H9 (cell line): ENCODE data around the gene MGLL. TPM values are rescaled to one million over a fixed set of nuclear protein-coding genes. Genes with fewer than 3 reads are reported as not detected.
A peak's percentile ranks its signal among the peaks of the same experiment; 100 is the strongest.

ENCODE experiments used
- DNase-seq: peaks from one replicate; pipeline ENCODE4 v3.0.0-alpha.2; 2017
- H2AFZ ChIP-seq: one replicate; pipeline ENCODE4 v1.6.1; 2013; ENCODE audit warnings: mild to moderate bottlenecking, low read length, control low read depth, moderate library complexity
- H2AK5ac ChIP-seq: 2 replicates; pipeline ENCODE4 v1.6.1; 2013; ENCODE audit warnings: low read length, control low read depth, mixed read lengths; ENCODE audit not compliant: insufficient read length
- H2BK120ac ChIP-seq: one replicate; pipeline ENCODE4 v1.6.1; 2013; ENCODE audit warnings: low read depth, mild to moderate bottlenecking, low read length, control low read depth, inconsistent platforms; ENCODE audit not compliant: poor library complexity, severe bottlenecking
- H2BK12ac ChIP-seq: 2 replicates; pipeline ENCODE4 v1.6.1; 2013; ENCODE audit warnings: low read length, control low read depth, mixed read lengths, low read depth; ENCODE audit not compliant: insufficient read length
- H2BK15ac ChIP-seq: 2 replicates; pipeline ENCODE4 v1.6.1; 2013; ENCODE audit warnings: low read depth, low read length, control low read depth
- H2BK20ac ChIP-seq: one replicate; pipeline ENCODE4 v1.6.1; 2013; ENCODE audit warnings: low read depth, mild to moderate bottlenecking, low read length, control low read depth, inconsistent platforms; ENCODE audit not compliant: poor library complexity, severe bottlenecking
- H2BK5ac ChIP-seq: 2 replicates; pipeline ENCODE4 v1.6.1; 2013; ENCODE audit warnings: low read length, control low read depth, mixed read lengths; ENCODE audit not compliant: insufficient read length
- H3K14ac ChIP-seq: 2 replicates; pipeline ENCODE4 v1.6.1; 2013; ENCODE audit warnings: low read length, control low read depth; ENCODE audit not compliant: insufficient read depth
- H3K18ac ChIP-seq: 2 replicates; pipeline ENCODE4 v1.6.1; 2013; ENCODE audit warnings: low read depth, mild to moderate bottlenecking, mixed read lengths, low read length, control low read depth; ENCODE audit not compliant: insufficient read length
- H3K23ac ChIP-seq: 2 replicates; pipeline ENCODE4 v1.6.1; 2013; ENCODE audit warnings: low read length, control low read depth, mixed read lengths, low read depth; ENCODE audit not compliant: insufficient read length
- H3K23me2 ChIP-seq: 2 replicates; pipeline ENCODE4 v1.6.1; 2013; ENCODE audit warnings: low read depth, mild to moderate bottlenecking, mixed read lengths, low read length, control low read depth; ENCODE audit not compliant: insufficient read length, poor library complexity, severe bottlenecking
- H3K27ac ChIP-seq: 2 replicates; pipeline ENCODE4 v1.5.1; 2013; ENCODE audit warnings: low read length, control low read depth, mixed read lengths, low read depth; ENCODE audit not compliant: insufficient read length
- H3K27me3 ChIP-seq: 2 replicates; pipeline ENCODE4 v1.6.1; 2013; ENCODE audit warnings: low read length, control low read depth, inconsistent platforms; ENCODE audit not compliant: insufficient read depth
- H3K4ac ChIP-seq: 2 replicates; pipeline ENCODE4 v1.6.1; 2013; ENCODE audit warnings: low read depth, mild to moderate bottlenecking, control low read depth, inconsistent platforms, low read length, moderate library complexity
- H3K4me1 ChIP-seq: 2 replicates; pipeline ENCODE4 v1.6.1; 2013; ENCODE audit warnings: low read length, control low read depth, inconsistent platforms; ENCODE audit not compliant: insufficient read depth
- H3K4me2 ChIP-seq: 2 replicates; pipeline ENCODE4 v1.6.1; 2013; ENCODE audit warnings: low read length, control low read depth, mixed read lengths; ENCODE audit not compliant: insufficient read length, insufficient read depth
- H3K56ac ChIP-seq: 2 replicates; pipeline ENCODE4 v1.6.1; 2013; ENCODE audit warnings: low read depth, mild to moderate bottlenecking, mixed read lengths, low read length, control low read depth; ENCODE audit not compliant: insufficient read length
- H3K79me1 ChIP-seq: 2 replicates; pipeline ENCODE4 v1.6.1; 2013; ENCODE audit warnings: low read depth, mild to moderate bottlenecking, moderate library complexity, low read length, control low read depth, inconsistent platforms; ENCODE audit not compliant: insufficient read depth, poor library complexity, severe bottlenecking
- H3K79me2 ChIP-seq: 2 replicates; pipeline ENCODE4 v1.6.1; 2013; ENCODE audit warnings: low read length, control low read depth, inconsistent platforms; ENCODE audit not compliant: insufficient read depth
- H3K9ac ChIP-seq: 2 replicates; pipeline ENCODE4 v1.6.1; 2013; ENCODE audit warnings: low read length, control low read depth, mixed read lengths; ENCODE audit not compliant: insufficient read length; ENCODE audit errors: extremely low read depth
- H3K9me3 ChIP-seq: one replicate; pipeline ENCODE4 v1.6.1; 2013; ENCODE audit warnings: low read depth, low read length, inconsistent platforms; ENCODE audit not compliant: control insufficient read depth
- H3T11ph ChIP-seq: one replicate; pipeline ENCODE4 v1.6.1; 2013; ENCODE audit warnings: mild to moderate bottlenecking, low read length, control low read depth, inconsistent platforms
- H4K20me1 ChIP-seq: one replicate; pipeline ENCODE4 v1.6.1; 2013; ENCODE audit not compliant: control insufficient read depth, insufficient read length, insufficient read depth
- H4K5ac ChIP-seq: 2 replicates; pipeline ENCODE4 v1.6.1; 2013; ENCODE audit warnings: low read depth, mild to moderate bottlenecking, mixed read lengths, low read length, control low read depth; ENCODE audit not compliant: insufficient read length
- H4K8ac ChIP-seq: replicated peaks from 2 replicates; pipeline ENCODE4 v1.6.1; 2013; ENCODE audit warnings: low read length, control low read depth, mixed read lengths, low read depth; ENCODE audit not compliant: insufficient read length
- H4K91ac ChIP-seq: 2 replicates; pipeline ENCODE4 v1.6.1; 2013; ENCODE audit warnings: low read depth, mild to moderate bottlenecking, moderate library complexity, mixed read lengths, low read length, control low read depth; ENCODE audit not compliant: insufficient read length
- H3K27ac Mint-ChIP-seq, 3 experiments: 2 replicates in 2 of 3; 3 replicates in 1 of 3; pipeline ENCODE4 v1.8.0; 2020 to 2021; ENCODE audit warnings: mixed read lengths in 3 of 3, mild to moderate bottlenecking in 1 of 3, moderate library complexity in 1 of 3
- H3K27me3 Mint-ChIP-seq: 2 replicates; pipeline ENCODE4 v1.8.0; 2021; ENCODE audit warnings: low read depth, mild to moderate bottlenecking, moderate library complexity, mixed read lengths
- H3K36me3 Mint-ChIP-seq, 3 experiments: 2 replicates in 2 of 3; 3 replicates in 1 of 3; pipeline ENCODE4 v1.8.0; 2020 to 2021; ENCODE audit warnings: low read depth in 3 of 3, mixed read lengths in 3 of 3; ENCODE audit not compliant: insufficient read depth in 1 of 3
- H3K4me1 Mint-ChIP-seq, 2 experiments: 2 replicates each; pipeline ENCODE4 v1.8.0; 2020; ENCODE audit warnings: mixed read lengths in 2 of 2
- H3K4me3 Mint-ChIP-seq, 2 experiments: 2 replicates in 1 of 2; 3 replicates in 1 of 2; pipeline ENCODE4 v1.8.0; 2020 to 2021; ENCODE audit warnings: mild to moderate bottlenecking in 2 of 2, mixed read lengths in 2 of 2, moderate library complexity in 1 of 2
- H3K9me3 Mint-ChIP-seq, 2 experiments: 2 replicates in 1 of 2; 3 replicates in 1 of 2; pipeline ENCODE4 v1.8.0; 2020; ENCODE audit warnings: mild to moderate bottlenecking in 2 of 2, mixed read lengths in 2 of 2, moderate library complexity in 1 of 2
- WGBS: extraction: QIAGEN DNeasy Blood & Tissue Kit; methylation state at CpG from one replicate; pipeline ENCODE4 v1.1.7; 2013; ENCODE audit warnings: missing lambda C conversion rate, low lambda C conversion rate, mixed read lengths; ENCODE audit not compliant: insufficient read length; ENCODE audit errors: extremely low coverage; 5-methylcytosine and 5-hydroxymethylcytosine counted together
- total RNA-seq: library from RNA; stranded (reverse); gene quantifications from 2 replicates; pipeline ENCODE4 v1.2.1, GENCODE V29; 2021
- TF ChIP-seq, protein P1 (sequence below): fragments of 200-600 bp; sonication (generic); conservative IDR thresholded peaks from 3 replicates; pipeline ENCODE4 v1.8.0; 2021; ENCODE audit warnings: antibody characterized with exemption, mild to moderate bottlenecking

The MGLL gene
- total RNA-seq, 1 experiment from 2014 or later: 0.11 TPM

DNA sequence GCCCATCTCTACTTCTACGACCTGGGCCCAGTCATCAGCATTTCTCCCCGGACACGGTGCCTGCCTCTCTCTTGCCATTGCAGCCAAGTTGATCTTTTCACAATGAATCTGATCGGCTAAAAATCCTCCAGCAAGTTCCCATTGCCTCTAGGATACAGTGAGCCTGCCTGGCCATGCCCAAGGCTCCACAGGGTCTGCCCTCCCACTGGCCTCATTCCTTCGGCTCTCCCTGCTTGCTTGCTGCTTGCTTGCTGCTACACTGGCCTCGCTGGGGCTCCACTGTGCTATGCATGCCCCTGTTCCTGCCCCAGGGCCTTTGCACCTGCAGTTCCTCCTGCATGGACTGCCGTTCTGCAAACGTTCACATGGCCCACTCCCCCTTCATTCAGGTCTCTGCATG is 147.5 kb downstream of the MGLL start:
- H2BK12ac ChIP-seq: no peak overlapping the region
- no peak overlapping the region for H2BK5ac ChIP-seq
- H3K18ac ChIP-seq: no peak overlapping the region
- H3K4me1 ChIP-seq: no peaks in the 10 kb centered on the region
- TF ChIP-seq, protein P1, sequence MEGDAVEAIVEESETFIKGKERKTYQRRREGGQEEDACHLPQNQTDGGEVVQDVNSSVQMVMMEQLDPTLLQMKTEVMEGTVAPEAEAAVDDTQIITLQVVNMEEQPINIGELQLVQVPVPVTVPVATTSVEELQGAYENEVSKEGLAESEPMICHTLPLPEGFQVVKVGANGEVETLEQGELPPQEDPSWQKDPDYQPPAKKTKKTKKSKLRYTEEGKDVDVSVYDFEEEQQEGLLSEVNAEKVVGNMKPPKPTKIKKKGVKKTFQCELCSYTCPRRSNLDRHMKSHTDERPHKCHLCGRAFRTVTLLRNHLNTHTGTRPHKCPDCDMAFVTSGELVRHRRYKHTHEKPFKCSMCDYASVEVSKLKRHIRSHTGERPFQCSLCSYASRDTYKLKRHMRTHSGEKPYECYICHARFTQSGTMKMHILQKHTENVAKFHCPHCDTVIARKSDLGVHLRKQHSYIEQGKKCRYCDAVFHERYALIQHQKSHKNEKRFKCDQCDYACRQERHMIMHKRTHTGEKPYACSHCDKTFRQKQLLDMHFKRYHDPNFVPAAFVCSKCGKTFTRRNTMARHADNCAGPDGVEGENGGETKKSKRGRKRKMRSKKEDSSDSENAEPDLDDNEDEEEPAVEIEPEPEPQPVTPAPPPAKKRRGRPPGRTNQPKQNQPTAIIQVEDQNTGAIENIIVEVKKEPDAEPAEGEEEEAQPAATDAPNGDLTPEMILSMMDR: no peak
- H2BK120ac ChIP-seq: no peak overlapping the region
- no peaks in the 10 kb centered on the region for H3K27me3 ChIP-seq
- no peaks in the 10 kb centered on the region for H3K9me3 ChIP-seq
- H3K79me2 ChIP-seq: no peaks in the 10 kb centered on the region
- no peaks in the 10 kb centered on the region for H3K9me3 Mint-ChIP-seq
- no peak overlapping the region for H3K23ac ChIP-seq
- no peaks in the 10 kb centered on the region for H3K79me1 ChIP-seq
- no peak overlapping the region for H4K8ac ChIP-seq
- no peak overlapping the region for H3T11ph ChIP-seq
- no peak overlapping the region for H3K14ac ChIP-seq
- no peak overlapping the region for H2AK5ac ChIP-seq
- H3K9ac ChIP-seq: no peak overlapping the region
- no peak overlapping the region for H3K27ac ChIP-seq
- no peak overlapping the region for H2AFZ ChIP-seq
- H3K4me3 Mint-ChIP-seq: peak overlapping the region in 1 of 2 experiments; percentile 27; a peak in 2 of 5 replicates
- DNase-seq: no peak
- H3K4me1 Mint-ChIP-seq: peaks cover 10 to 12% of the 10 kb centered on the region in 2 experiments
- peaks cover 10% of the 10 kb centered on the region for H3K23me2 ChIP-seq
- no peak overlapping the region for H4K5ac ChIP-seq
- no peak overlapping the region for H2BK15ac ChIP-seq
- no CpG with 5 or more reads among the region's 8 CpGs for WGBS
- peaks cover 7% of the 10 kb centered on the region for H3K27me3 Mint-ChIP-seq
- H3K36me3 Mint-ChIP-seq: no peaks in the 10 kb centered on the region; a peak in 1 of 7 replicates
- peak overlapping the region in 1 of 3 experiments; percentile 52; a peak in 1 of 7 replicates for H3K27ac Mint-ChIP-seq
- no peak overlapping the region for H4K91ac ChIP-seq
- H3K4me2 ChIP-seq: no peak overlapping the region
- no peak overlapping the region for H2BK20ac ChIP-seq
- H3K56ac ChIP-seq: no peak overlapping the region
- no peaks in the 10 kb centered on the region for H4K20me1 ChIP-seq
- H3K4ac ChIP-seq: no peak overlapping the region
